H9 (cell line): ENCODE data around the gene TMPRSS11B. TPM values are rescaled to one million over a fixed set of nuclear protein-coding genes. Genes with fewer than 3 reads are reported as not detected.

Experiments
- DNase-seq: peaks from one replicate; pipeline ENCODE4 v3.0.0-alpha.2; 2017
- H2AFZ ChIP-seq: one replicate; pipeline ENCODE4 v1.6.1; 2013; ENCODE audit warnings: mild to moderate bottlenecking, low read length, control low read depth, moderate library complexity
- H2AK5ac ChIP-seq: 2 replicates; pipeline ENCODE4 v1.6.1; 2013; ENCODE audit warnings: low read length, control low read depth, mixed read lengths; ENCODE audit not compliant: insufficient read length
- H2BK120ac ChIP-seq: one replicate; pipeline ENCODE4 v1.6.1; 2013; ENCODE audit warnings: low read depth, mild to moderate bottlenecking, low read length, control low read depth, inconsistent platforms; ENCODE audit not compliant: poor library complexity, severe bottlenecking
- H2BK12ac ChIP-seq: 2 replicates; pipeline ENCODE4 v1.6.1; 2013; ENCODE audit warnings: low read length, control low read depth, mixed read lengths, low read depth; ENCODE audit not compliant: insufficient read length
- H2BK15ac ChIP-seq: 2 replicates; pipeline ENCODE4 v1.6.1; 2013; ENCODE audit warnings: low read depth, low read length, control low read depth
- H2BK20ac ChIP-seq: one replicate; pipeline ENCODE4 v1.6.1; 2013; ENCODE audit warnings: low read depth, mild to moderate bottlenecking, low read length, control low read depth, inconsistent platforms; ENCODE audit not compliant: poor library complexity, severe bottlenecking
- H2BK5ac ChIP-seq: 2 replicates; pipeline ENCODE4 v1.6.1; 2013; ENCODE audit warnings: low read length, control low read depth, mixed read lengths; ENCODE audit not compliant: insufficient read length
- H3K14ac ChIP-seq: 2 replicates; pipeline ENCODE4 v1.6.1; 2013; ENCODE audit warnings: low read length, control low read depth; ENCODE audit not compliant: insufficient read depth
- H3K18ac ChIP-seq: 2 replicates; pipeline ENCODE4 v1.6.1; 2013; ENCODE audit warnings: low read depth, mild to moderate bottlenecking, mixed read lengths, low read length, control low read depth; ENCODE audit not compliant: insufficient read length
- H3K23ac ChIP-seq: 2 replicates; pipeline ENCODE4 v1.6.1; 2013; ENCODE audit warnings: low read length, control low read depth, mixed read lengths, low read depth; ENCODE audit not compliant: insufficient read length
- H3K23me2 ChIP-seq: 2 replicates; pipeline ENCODE4 v1.6.1; 2013; ENCODE audit warnings: low read depth, mild to moderate bottlenecking, mixed read lengths, low read length, control low read depth; ENCODE audit not compliant: insufficient read length, poor library complexity, severe bottlenecking
- H3K27ac ChIP-seq: 2 replicates; pipeline ENCODE4 v1.5.1; 2013; ENCODE audit warnings: low read length, control low read depth, mixed read lengths, low read depth; ENCODE audit not compliant: insufficient read length
- H3K27me3 ChIP-seq: 2 replicates; pipeline ENCODE4 v1.6.1; 2013; ENCODE audit warnings: low read length, control low read depth, inconsistent platforms; ENCODE audit not compliant: insufficient read depth
- H3K4ac ChIP-seq: 2 replicates; pipeline ENCODE4 v1.6.1; 2013; ENCODE audit warnings: low read depth, mild to moderate bottlenecking, control low read depth, inconsistent platforms, low read length, moderate library complexity
- H3K4me1 ChIP-seq: 2 replicates; pipeline ENCODE4 v1.6.1; 2013; ENCODE audit warnings: low read length, control low read depth, inconsistent platforms; ENCODE audit not compliant: insufficient read depth
- H3K4me2 ChIP-seq: 2 replicates; pipeline ENCODE4 v1.6.1; 2013; ENCODE audit warnings: low read length, control low read depth, mixed read lengths; ENCODE audit not compliant: insufficient read length, insufficient read depth
- H3K56ac ChIP-seq: 2 replicates; pipeline ENCODE4 v1.6.1; 2013; ENCODE audit warnings: low read depth, mild to moderate bottlenecking, mixed read lengths, low read length, control low read depth; ENCODE audit not compliant: insufficient read length
- H3K79me1 ChIP-seq: 2 replicates; pipeline ENCODE4 v1.6.1; 2013; ENCODE audit warnings: low read depth, mild to moderate bottlenecking, moderate library complexity, low read length, control low read depth, inconsistent platforms; ENCODE audit not compliant: insufficient read depth, poor library complexity, severe bottlenecking
- H3K79me2 ChIP-seq: 2 replicates; pipeline ENCODE4 v1.6.1; 2013; ENCODE audit warnings: low read length, control low read depth, inconsistent platforms; ENCODE audit not compliant: insufficient read depth
- H3K9ac ChIP-seq: 2 replicates; pipeline ENCODE4 v1.6.1; 2013; ENCODE audit warnings: low read length, control low read depth, mixed read lengths; ENCODE audit not compliant: insufficient read length; ENCODE audit errors: extremely low read depth
- H3K9me3 ChIP-seq: one replicate; pipeline ENCODE4 v1.6.1; 2013; ENCODE audit warnings: low read depth, low read length, inconsistent platforms; ENCODE audit not compliant: control insufficient read depth
- H3T11ph ChIP-seq: one replicate; pipeline ENCODE4 v1.6.1; 2013; ENCODE audit warnings: mild to moderate bottlenecking, low read length, control low read depth, inconsistent platforms
- H4K20me1 ChIP-seq: one replicate; pipeline ENCODE4 v1.6.1; 2013; ENCODE audit not compliant: control insufficient read depth, insufficient read length, insufficient read depth
- H4K5ac ChIP-seq: 2 replicates; pipeline ENCODE4 v1.6.1; 2013; ENCODE audit warnings: low read depth, mild to moderate bottlenecking, mixed read lengths, low read length, control low read depth; ENCODE audit not compliant: insufficient read length
- H4K8ac ChIP-seq: replicated peaks from 2 replicates; pipeline ENCODE4 v1.6.1; 2013; ENCODE audit warnings: low read length, control low read depth, mixed read lengths, low read depth; ENCODE audit not compliant: insufficient read length
- H4K91ac ChIP-seq: 2 replicates; pipeline ENCODE4 v1.6.1; 2013; ENCODE audit warnings: low read depth, mild to moderate bottlenecking, moderate library complexity, mixed read lengths, low read length, control low read depth; ENCODE audit not compliant: insufficient read length
- H3K27ac Mint-ChIP-seq, 3 experiments: 2 replicates in 2 of 3; 3 replicates in 1 of 3; pipeline ENCODE4 v1.8.0; 2020 to 2021; ENCODE audit warnings: mixed read lengths in 3 of 3, mild to moderate bottlenecking in 1 of 3, moderate library complexity in 1 of 3
- H3K27me3 Mint-ChIP-seq: 2 replicates; pipeline ENCODE4 v1.8.0; 2021; ENCODE audit warnings: low read depth, mild to moderate bottlenecking, moderate library complexity, mixed read lengths
- H3K36me3 Mint-ChIP-seq, 3 experiments: 2 replicates in 2 of 3; 3 replicates in 1 of 3; pipeline ENCODE4 v1.8.0; 2020 to 2021; ENCODE audit warnings: low read depth in 3 of 3, mixed read lengths in 3 of 3; ENCODE audit not compliant: insufficient read depth in 1 of 3
- H3K4me1 Mint-ChIP-seq, 2 experiments: 2 replicates each; pipeline ENCODE4 v1.8.0; 2020; ENCODE audit warnings: mixed read lengths in 2 of 2
- H3K4me3 Mint-ChIP-seq, 2 experiments: 2 replicates in 1 of 2; 3 replicates in 1 of 2; pipeline ENCODE4 v1.8.0; 2020 to 2021; ENCODE audit warnings: mild to moderate bottlenecking in 2 of 2, mixed read lengths in 2 of 2, moderate library complexity in 1 of 2
- H3K9me3 Mint-ChIP-seq, 2 experiments: 2 replicates in 1 of 2; 3 replicates in 1 of 2; pipeline ENCODE4 v1.8.0; 2020; ENCODE audit warnings: mild to moderate bottlenecking in 2 of 2, mixed read lengths in 2 of 2, moderate library complexity in 1 of 2
- WGBS: extraction: QIAGEN DNeasy Blood & Tissue Kit; methylation state at CpG from one replicate; pipeline ENCODE4 v1.1.7; 2013; ENCODE audit warnings: missing lambda C conversion rate, low lambda C conversion rate, mixed read lengths; ENCODE audit not compliant: insufficient read length; ENCODE audit errors: extremely low coverage; 5-methylcytosine and 5-hydroxymethylcytosine counted together
- total RNA-seq: library from RNA; stranded (reverse); gene quantifications from 2 replicates; pipeline ENCODE4 v1.2.1, GENCODE V29; 2021
- TF ChIP-seq, protein P1 (sequence below): fragments of 200-600 bp; sonication (generic); conservative IDR thresholded peaks from 3 replicates; pipeline ENCODE4 v1.8.0; 2021; ENCODE audit warnings: antibody characterized with exemption, mild to moderate bottlenecking

Gene TMPRSS11B
- total RNA-seq, 1 experiment from 2014 or later, result not detected

DNA sequence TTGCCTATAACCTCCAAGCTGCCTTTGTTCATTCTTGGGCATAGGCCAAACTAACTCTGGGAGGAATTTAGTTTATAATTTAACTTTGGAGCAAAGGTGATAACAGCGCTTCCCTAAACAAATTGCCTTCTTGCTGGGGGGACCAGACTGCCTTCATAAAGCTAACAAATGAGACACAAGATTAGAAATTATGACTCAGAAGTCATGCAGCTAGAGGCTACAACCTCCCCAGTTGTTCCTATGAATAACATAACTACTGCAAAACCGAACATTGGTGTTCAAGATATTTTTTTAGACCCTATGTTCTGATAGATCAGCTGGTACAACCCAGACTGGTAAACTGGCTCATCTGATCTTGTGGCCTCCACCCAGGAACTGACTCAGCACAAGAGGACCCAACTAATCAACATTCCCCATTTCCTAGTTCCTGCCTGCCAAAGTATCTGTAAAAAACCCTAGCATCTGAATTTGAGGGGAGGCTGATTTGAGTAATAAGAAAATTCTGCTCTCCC lies 22.0 kb upstream of the TMPRSS11B start:
- H4K5ac ChIP-seq, result no peak overlapping the region
- H3K27me3 ChIP-seq, result no peaks in the 10 kb centered on the region
- H2BK120ac ChIP-seq, result no peak overlapping the region
- no peaks in the 10 kb centered on the region for H3K79me2 ChIP-seq
- H3K14ac ChIP-seq, result no peak overlapping the region
- H4K20me1 ChIP-seq, result no peaks in the 10 kb centered on the region
- H3K23ac ChIP-seq, result no peak overlapping the region
- no peak overlapping the region for H3K9ac ChIP-seq
- peaks cover 18% of the 10 kb centered on the region for H3K9me3 ChIP-seq
- H3K27ac ChIP-seq, result no peak overlapping the region
- TF ChIP-seq, protein P1, sequence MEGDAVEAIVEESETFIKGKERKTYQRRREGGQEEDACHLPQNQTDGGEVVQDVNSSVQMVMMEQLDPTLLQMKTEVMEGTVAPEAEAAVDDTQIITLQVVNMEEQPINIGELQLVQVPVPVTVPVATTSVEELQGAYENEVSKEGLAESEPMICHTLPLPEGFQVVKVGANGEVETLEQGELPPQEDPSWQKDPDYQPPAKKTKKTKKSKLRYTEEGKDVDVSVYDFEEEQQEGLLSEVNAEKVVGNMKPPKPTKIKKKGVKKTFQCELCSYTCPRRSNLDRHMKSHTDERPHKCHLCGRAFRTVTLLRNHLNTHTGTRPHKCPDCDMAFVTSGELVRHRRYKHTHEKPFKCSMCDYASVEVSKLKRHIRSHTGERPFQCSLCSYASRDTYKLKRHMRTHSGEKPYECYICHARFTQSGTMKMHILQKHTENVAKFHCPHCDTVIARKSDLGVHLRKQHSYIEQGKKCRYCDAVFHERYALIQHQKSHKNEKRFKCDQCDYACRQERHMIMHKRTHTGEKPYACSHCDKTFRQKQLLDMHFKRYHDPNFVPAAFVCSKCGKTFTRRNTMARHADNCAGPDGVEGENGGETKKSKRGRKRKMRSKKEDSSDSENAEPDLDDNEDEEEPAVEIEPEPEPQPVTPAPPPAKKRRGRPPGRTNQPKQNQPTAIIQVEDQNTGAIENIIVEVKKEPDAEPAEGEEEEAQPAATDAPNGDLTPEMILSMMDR, result no peak
- no peaks in the 10 kb centered on the region for H3K27me3 Mint-ChIP-seq
- H3K4me1 ChIP-seq, result peaks cover 2% of the 10 kb centered on the region; the same call in 1 of the 2 replicates
- H4K91ac ChIP-seq, result no peak overlapping the region
- peaks cover 30 to 32% of the 10 kb centered on the region in 2 experiments for H3K9me3 Mint-ChIP-seq
- no peaks in the 10 kb centered on the region for H3K79me1 ChIP-seq
- no peak overlapping the region for H3K4me2 ChIP-seq
- H3K18ac ChIP-seq, result no peak overlapping the region
- no peak overlapping the region for H3K56ac ChIP-seq
- H3K4me3 Mint-ChIP-seq, result no peak overlapping the region
- no peak overlapping the region for H4K8ac ChIP-seq
- no peak overlapping the region for H2BK12ac ChIP-seq
- no peak for DNase-seq
- H2BK20ac ChIP-seq, result no peak overlapping the region
- H3K27ac Mint-ChIP-seq, result no peak overlapping the region; a peak in 1 of 7 replicates
- no peak overlapping the region for H3K4ac ChIP-seq
- peaks cover 7% of the 10 kb centered on the region in 2 experiments for H3K4me1 Mint-ChIP-seq
- H2AFZ ChIP-seq, result no peak overlapping the region
- H2BK5ac ChIP-seq, result no peak overlapping the region
- WGBS, result no CpG with 5 or more reads among the region's 2 CpGs
- H3T11ph ChIP-seq, result no peak overlapping the region
- no peaks in the 10 kb centered on the region for H3K23me2 ChIP-seq
- no peak overlapping the region for H2AK5ac ChIP-seq
- H2BK15ac ChIP-seq, result no peak overlapping the region
- H3K36me3 Mint-ChIP-seq, result peaks cover 23 to 33% (median 33%) of the 10 kb centered on the region in 3 experiments
